GM12873 (cell line): ENCODE results near the gene JAKMIP3.

ENCODE experiments used
- TF ChIP-seq, protein P1 (sequence below): IDR thresholded peaks from 2 replicates; pipeline ENCODE4 v1.5.1; 2012; ENCODE audit warnings: low read depth, mild to moderate bottlenecking, moderate library complexity, low read length, control low read depth; ENCODE audit not compliant: insufficient read depth; ENCODE audit errors: missing control alignments

JAKMIP3 gene

DNA sequence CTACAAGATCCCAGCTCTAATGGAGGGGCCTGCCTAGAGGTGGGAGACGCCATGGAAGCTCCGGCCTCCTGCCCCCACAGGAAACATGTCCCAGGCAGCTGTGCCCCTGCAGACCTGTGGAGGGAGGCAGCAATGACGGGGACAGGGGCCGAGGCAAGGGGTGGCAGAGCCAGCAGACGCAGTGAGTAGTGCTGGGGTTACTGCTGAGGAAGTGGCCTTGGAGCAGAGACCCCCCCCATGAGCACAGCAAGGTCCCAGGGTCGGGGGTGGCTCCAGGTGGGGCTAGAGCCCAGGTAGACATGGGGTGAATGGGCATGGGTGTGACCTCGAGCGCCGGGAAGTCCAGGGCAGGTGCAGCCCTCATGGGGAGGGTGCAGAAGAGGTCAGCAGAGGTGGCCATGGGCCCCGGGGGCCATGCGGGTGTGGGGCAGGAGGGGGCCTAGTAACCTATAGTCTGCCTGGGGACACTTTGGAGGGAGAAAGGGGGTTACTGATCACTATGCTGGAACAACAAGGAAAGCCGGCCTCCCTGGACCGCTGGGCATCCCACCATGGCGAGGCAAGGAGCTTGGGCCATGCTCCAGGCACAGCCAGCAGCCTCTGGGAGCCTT is 45.5 kb downstream of the JAKMIP3 start:
- TF ChIP-seq, protein P1, sequence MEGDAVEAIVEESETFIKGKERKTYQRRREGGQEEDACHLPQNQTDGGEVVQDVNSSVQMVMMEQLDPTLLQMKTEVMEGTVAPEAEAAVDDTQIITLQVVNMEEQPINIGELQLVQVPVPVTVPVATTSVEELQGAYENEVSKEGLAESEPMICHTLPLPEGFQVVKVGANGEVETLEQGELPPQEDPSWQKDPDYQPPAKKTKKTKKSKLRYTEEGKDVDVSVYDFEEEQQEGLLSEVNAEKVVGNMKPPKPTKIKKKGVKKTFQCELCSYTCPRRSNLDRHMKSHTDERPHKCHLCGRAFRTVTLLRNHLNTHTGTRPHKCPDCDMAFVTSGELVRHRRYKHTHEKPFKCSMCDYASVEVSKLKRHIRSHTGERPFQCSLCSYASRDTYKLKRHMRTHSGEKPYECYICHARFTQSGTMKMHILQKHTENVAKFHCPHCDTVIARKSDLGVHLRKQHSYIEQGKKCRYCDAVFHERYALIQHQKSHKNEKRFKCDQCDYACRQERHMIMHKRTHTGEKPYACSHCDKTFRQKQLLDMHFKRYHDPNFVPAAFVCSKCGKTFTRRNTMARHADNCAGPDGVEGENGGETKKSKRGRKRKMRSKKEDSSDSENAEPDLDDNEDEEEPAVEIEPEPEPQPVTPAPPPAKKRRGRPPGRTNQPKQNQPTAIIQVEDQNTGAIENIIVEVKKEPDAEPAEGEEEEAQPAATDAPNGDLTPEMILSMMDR: no peak

DNA sequence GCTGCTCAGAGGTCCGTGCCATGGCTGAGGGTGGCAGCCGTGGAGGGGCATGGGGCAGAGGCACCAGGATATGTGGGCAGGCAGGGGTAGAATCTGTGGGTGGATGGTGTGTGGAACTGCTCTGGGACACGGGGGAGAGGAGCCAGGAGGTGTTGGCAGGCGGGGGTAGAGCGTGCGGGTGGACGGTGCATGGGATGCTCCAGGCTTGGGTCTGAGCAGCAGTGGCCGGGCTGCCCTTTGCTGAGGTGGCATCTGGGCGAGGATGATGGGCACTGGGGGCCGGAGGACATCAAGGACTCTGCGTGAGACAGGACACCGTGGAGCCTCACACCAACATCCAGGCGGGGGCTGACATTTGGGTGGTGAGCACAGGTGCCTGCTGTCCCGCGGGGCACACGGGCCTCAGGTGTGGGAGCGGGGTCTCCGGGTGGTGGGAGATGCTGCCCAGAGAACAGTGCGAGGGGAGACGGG is 46.2 kb downstream of the JAKMIP3 start:
- TF ChIP-seq, protein P1: no peak

DNA sequence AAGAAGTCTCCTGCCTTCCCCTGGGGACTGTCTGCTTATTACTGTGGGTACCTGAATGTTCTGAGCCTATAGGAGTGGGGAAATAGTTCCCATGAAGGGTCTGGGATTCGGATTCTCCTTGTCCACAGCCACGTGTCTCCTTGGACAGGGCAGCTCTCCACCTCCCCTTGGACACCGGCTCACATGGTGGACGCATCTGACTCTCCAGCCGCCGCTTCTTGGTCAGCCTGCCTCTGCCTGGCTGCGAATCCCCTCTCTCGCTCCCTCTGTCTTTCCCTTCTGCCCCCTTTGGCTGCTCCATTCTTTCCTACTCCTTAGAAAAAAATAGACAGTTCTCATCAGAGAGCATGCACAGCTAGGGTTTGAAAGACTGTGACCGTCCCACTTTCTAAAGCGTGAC is 46.9 kb downstream of the JAKMIP3 start:
- TF ChIP-seq, protein P1: no peak

DNA sequence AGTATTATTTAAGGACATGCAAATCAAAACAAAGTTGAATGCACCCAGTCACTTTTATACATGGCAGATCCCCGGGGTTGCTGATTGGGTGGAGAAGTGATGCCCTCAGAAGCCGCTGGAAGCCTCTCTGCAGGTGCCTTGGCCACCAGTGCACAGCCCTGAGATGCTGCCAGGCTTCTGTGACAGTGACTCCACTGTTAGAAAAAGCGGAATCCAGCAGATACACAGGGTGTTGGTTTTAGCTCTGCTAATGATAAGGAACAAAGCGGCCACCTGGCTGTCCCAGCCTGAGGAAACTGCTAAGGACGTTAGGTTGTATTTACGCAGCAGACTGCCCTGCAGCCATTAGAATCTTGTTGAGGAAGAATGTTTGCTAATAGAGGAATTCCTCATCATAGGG is 47.5 kb downstream of the JAKMIP3 start:
- TF ChIP-seq, protein P1: no peak

DNA sequence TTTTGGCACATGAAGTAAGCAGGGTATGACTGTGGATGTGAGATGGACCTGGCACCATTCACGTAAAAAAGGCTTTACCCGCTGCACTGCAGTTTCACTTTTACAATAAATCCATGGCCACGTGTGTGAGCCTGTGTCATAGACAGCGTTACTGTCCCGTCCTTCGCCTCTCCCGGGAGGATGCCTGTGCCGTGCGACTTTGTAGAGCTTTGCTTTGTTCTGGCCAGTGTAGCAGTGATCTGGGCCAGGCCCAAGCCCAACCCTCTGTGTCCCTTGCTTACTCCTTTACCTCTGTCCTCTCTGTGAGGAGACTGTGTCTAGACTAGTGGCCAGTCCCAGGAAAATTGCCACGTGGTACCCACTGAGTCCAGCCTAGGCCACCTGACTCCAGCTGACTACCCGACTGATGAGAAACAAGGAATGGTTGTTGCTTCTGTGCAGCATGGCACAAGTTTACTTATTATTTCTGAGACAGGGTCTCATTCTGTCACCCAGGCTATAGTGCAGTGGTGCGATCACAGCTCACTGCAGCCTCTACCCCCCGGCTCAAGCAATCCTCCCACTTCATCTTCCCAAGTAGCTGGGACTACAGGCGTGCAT is 48.1 kb downstream of the JAKMIP3 start:
- TF ChIP-seq, protein P1: no peak

DNA sequence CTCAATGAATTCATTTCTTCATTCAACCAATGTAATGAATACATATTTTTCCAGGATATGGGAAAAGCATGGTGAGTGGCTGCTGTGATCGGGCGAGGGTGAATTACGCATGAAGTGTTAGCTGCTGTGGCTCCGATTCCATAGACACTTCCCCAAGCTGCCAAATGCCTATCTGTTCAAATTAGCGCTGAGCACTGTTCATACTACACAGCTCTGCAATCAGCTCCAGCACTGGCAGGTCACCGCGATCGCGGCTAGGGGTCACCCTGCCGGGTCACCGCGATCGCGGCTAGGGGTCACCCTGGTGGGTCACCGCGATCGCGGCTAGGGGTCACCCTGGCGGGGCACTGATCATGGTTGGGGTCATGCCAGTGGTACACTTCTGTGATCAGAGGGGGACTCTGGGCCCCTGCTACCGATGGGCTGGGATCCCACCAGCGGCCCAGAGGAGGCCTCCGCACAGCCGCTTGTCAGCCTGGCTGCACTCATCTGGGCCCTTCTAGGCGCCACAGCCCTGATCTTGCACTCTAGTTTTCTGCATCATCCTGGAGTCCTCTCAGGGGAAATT is 49.3 kb downstream of the JAKMIP3 start:
- TF ChIP-seq, protein P1: no peak
